ENCODE results near the gene RNF144A.

DNA sequence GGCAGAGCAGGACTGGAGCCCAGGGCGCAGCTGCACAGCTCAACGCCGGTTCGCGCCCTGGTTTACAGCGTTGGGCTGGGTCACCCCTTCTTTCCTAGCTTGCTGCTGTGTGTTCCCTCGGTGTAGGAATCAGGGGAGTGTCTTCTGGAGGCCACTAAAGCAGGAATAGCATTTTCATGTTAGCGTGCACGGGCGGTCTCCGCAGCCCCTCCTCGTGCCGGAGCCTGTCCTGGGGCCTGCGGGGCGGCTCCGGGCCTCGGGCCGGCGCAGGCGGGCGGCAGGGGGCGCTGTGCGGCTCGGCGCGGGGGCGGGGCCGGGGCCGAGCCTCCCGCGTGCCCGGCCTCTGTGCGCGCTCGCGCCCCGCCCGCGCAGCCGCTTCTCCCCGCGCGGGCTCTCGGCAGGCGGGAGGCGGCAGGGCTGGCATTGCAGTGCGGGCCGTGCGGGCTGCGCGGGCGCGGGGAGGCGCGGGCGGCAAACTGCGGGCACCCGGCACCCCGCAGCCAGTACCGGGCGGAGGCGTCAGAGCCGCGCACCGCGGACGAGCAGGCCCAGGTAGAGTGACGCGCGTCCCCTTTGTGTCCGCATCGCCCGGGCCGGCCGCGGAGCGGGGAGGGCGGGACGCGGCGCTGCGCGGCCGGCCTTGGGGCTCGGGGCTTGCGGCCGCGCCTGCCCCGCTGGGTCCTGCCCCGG is at the start of gene RNF144A:
- TF ChIP-seq POLR2A (IDR thresholded peaks at IDR 0.05; ENCODE audit: extremely low read depth, insufficient read length): no peak
- TF ChIP-seq, protein P1, sequence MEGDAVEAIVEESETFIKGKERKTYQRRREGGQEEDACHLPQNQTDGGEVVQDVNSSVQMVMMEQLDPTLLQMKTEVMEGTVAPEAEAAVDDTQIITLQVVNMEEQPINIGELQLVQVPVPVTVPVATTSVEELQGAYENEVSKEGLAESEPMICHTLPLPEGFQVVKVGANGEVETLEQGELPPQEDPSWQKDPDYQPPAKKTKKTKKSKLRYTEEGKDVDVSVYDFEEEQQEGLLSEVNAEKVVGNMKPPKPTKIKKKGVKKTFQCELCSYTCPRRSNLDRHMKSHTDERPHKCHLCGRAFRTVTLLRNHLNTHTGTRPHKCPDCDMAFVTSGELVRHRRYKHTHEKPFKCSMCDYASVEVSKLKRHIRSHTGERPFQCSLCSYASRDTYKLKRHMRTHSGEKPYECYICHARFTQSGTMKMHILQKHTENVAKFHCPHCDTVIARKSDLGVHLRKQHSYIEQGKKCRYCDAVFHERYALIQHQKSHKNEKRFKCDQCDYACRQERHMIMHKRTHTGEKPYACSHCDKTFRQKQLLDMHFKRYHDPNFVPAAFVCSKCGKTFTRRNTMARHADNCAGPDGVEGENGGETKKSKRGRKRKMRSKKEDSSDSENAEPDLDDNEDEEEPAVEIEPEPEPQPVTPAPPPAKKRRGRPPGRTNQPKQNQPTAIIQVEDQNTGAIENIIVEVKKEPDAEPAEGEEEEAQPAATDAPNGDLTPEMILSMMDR (IDR thresholded peaks at IDR 0.05; ENCODE audit: low read depth, low read length): peak; percentile 1
- TF ChIP-seq, protein P2, sequence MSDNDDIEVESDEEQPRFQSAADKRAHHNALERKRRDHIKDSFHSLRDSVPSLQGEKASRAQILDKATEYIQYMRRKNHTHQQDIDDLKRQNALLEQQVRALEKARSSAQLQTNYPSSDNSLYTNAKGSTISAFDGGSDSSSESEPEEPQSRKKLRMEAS (IDR thresholded peaks at IDR 0.05; ENCODE audit: low read depth, low read length): no peak
- TF ChIP-seq MYC (IDR thresholded peaks at IDR 0.05; ENCODE audit: low read depth, low read length): no peak

Measured in NB4 (cell line).